HG03025 (cell line): ENCODE measurements around the gene PITX3.
"Not testable (repeated sequence)": the region's sequence is repeated elsewhere in the genome, so short reads cannot be mapped to it uniquely, and the experiment has no call there.

Source experiments
- ATAC-seq: cut with Tn5 transposase; IDR thresholded peaks from one replicate; pipeline ENCODE4 v1.9.1; 2021; ENCODE audit warnings: mild to moderate bottlenecking, moderate library complexity; ENCODE audit not compliant: unreplicated experiment, low FRiP score

The PITX3 gene

GRCh38 chr10:102261196-102261595 is 19.9 kb upstream of the PITX3 start:
- no peak for ATAC-seq

GRCh38 chr10:102255404-102255803 is 14.1 kb upstream of the PITX3 start:
- ATAC-seq: no peak

GRCh38 chr10:102254426-102254825 is 13.1 kb upstream of the PITX3 start:
- ATAC-seq: no peak

- ATAC-seq: not testable (repeated sequence)
Observed at GRCh38 chr10:102252508-102252907, 11.2 kb upstream of the PITX3 start.

GRCh38 chr10:102247734-102248133 is 6.4 kb upstream of the PITX3 start:
- no peak for ATAC-seq

DNA sequence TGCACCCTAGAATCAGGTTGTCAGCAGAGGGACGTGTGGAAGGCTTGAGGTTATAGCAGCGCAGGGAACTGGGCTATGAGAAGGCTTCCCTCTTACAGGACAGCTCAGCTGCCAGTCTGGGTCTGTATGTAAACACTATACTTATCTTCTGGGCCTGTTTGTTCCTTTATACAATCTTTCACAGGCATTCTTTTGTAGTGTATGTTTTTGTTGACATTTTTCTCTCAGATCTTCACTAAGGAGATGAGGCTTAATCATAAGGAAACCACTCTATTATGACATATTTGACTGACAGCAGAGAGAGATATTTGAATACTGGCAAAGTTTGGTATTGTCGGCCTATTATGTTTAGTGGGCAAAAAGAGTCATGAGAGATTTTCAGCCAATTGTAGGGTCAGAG is 4.9 kb upstream of the PITX3 start:
- no peak for ATAC-seq

- peak; percentile 6 for ATAC-seq
Observed at GRCh38 chr10:102245932-102246251, 4.6 kb upstream of the PITX3 start.

DNA sequence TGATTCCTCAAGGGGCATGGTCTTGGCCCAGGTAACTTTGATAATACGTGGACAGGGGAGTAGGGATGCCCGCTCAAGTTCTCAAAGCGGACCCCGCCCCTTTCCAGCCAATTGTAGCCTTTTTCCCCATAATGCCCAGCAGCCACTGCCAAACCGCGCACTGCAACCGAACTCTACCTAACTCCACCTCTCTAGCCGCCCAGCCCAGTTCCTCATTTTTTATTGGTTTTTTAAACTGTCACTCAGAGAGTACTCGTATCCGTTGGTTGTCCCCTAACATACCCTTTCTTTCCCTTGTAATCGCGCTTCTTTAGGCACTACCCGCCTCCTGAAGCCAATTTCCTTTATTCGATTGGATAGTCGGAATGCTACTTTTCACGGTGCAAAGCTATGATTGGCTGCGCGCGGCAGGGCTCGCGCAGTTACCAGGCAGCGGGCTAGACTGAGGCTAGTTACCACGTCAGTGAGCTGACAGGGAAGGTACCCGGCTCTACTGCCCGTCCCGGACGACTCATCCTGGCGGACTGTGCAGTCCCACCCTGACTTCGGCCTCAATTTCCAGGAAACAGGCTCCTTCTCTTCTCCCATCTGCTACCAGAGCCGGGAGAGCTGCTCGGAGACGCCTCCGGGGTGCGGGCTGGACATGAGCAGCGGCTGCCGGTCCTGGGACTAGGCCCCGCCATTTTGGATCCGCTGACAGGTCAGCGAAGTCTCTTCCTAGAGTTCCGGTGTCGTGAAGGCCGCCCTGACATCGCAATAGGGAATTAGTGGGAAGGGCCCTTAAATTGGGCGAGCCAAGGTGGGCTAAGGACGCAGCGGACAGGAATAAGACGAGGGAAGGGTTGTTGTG is 4.0 kb upstream of the PITX3 start, which contains the start of gene GBF1:
Gene GBF1 (plus strand): TSS at position 451 of the 850 bp plus-strand sequence. CDS start 13,407 bp downstream, outside the sequence.
- peak; percentile 88 for ATAC-seq

- ATAC-seq: no peak
Observed at GRCh38 chr10:102243309-102243708, 2.0 kb upstream of the PITX3 start.

DNA sequence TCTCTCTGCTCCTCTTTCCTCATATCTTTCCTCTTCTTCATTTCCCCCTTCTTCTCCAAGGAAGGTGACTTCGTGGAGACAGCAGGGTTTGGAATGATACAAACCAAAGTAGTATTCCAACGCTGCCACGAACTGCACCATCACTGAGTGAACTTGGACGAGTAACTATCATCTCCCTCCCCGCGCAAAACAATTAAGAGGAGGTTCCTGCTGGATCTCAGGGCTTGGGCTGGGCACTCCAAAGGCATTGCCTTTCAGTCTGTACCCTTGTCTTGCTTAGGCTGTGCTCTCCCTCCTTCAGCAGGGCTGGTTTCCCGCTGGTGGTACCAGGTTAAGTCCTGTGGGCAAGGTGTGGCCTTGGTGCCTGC is 790 bp upstream of the PITX3 start:
- no peak for ATAC-seq

DNA sequence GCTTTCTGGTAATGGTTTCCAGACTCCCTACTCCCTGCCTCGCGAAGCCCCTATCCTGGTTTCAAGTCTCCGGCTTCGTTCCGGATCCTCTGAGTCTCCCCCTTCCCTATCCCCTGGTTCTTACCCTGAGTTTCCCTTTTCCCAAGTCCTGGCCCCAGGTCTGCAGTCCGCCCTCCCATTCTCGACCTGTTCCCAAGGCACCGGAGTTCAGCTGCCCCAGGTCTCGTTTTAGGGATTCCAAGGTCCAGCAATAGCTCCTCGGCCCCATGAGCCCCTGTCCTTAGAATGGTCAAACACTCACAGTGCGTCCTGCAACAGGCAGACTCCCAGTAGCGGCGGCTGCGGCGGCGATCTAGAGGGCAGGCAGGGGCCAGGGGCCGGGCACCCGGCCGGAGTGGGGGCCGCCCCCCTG is 274 bp downstream of the PITX3 start:
- ATAC-seq: no peak

GRCh38 chr10:102240467-102241031 is 763 bp downstream of the PITX3 start:
- ATAC-seq: no peak

DNA sequence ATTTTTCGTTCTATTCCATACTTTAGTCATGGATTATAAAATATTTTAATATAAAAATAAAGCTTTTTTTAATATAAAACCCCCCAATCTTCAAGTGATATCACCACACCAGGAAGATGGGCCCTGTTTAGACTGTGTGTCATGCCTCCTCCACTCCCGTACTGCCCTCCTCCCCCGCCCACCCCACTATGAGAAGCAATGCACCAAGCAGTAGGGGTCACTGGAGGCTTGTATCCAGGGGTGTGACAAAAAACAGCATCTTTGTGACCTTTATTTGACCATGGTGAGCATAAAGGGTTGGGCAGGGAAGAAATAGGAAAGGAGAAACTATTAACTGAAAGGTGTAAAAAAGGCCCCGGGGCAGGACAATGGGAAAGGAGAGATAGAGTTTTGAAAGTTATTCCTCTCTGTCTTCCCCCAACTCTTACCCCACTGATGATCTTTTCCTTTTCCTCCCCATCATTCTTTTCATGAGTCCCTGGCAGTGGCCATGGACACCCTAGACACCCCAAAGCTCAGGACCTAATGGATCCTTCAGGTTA is 3.5 kb downstream of the PITX3 start:
- ATAC-seq: no peak

DNA sequence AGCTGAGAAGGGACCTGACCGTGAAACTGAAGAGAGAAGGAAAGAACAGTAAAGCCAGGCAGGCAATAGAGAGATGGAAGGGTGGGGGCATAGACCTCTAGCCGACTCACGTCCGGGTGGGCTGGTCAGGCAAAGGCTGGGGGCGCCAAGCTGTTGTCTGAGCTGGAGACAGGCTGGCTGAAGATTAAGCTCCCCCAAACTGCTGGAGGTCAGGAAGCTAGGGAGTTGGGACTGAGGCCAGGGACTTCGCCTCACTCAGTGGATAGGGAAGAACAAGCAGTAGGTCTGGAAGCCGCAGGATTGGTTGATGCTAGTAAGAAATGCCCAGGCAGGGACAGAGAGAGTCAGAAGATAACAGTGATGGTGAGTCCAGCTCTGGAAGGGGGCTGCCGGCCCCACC is 5.3 kb downstream of the PITX3 start:
- ATAC-seq: no peak

GRCh38 chr10:102235598-102235920 is 5.8 kb downstream of the PITX3 start:
- ATAC-seq: no peak

- ATAC-seq: no peak
Observed at GRCh38 chr10:102234888-102235597, 6.3 kb downstream of the PITX3 start.

DNA sequence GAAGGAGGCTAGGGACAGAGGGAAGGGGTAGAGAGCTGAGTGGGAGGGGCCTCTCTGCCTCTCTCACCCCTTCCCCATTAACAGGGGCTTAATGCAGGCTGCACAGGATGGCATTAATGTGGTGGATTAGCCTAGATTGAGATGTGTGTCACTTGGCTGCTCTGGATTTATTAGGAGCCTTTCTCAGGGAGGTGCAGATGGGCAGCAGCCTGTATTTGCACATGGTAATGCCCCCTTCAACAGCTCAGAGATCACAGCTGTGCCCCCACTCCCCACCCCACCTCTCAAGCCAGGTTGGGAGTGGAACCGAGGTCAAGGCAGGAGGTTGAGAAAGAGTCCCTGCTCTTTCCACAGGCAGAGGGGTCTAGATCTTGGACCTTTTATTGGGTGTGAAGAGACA is 7.3 kb downstream of the PITX3 start:
- no peak for ATAC-seq

- no peak for ATAC-seq
Observed at GRCh38 chr10:102231357-102232318, 9.7 kb downstream of the PITX3 start.

DNA sequence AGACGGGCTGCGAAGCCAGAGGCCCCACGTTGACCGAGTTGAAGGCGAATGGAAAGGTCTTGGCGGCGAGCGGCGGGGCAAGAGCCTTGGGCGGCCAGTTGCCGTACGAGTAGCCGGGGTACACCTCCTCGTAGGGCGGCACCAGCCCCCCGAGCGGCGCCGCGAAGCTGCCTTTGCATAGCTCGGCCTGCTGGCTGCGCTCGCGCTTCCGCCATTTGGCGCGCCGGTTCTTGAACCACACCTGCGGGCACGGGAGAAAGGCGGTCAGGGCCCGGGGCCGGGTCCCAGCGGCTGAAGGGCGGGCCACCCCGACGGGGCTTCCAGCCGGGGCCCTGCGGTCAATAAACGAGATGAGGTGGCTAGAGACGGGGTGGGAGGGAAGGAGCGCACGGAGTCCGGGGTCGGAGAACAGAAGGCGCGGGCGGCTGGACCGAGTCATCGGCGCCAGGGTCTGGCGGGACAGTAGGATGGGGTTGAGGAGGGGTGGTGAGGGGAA is 10.4 kb downstream of the PITX3 start:
- no peak for ATAC-seq

DNA sequence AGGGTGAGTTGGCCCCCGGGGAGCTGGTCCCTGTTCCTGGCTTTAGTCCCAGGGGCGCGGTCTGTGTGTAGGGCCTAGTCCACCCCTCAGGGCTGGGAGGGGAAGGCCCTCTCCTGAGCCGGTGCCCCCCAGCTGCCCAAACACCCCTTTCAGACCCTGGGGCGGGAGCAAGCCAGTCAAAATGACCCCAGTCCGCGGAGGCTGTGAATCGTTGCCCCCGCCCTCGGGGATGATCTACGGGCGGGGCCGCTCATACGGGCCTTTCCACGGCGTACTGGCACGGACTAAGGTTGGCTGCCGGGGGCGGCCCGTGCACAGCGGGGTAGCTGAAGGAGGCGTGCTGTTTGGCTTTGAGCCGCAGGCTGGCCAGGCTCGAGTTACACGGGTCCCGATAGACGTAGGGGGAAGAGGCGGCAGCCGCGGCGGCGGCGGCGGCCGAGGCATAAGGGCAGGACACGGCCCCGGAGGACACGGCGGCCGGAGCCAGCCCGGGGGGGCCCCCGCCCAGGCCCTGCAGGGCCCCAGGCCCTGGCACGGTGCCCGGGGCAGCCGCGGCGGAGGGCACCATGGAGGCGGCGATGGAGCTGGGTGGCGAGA is 10.9 kb downstream of the PITX3 start:
- no peak for ATAC-seq
